WTC11 (cell line): Measurements from ENCODE around the gene BORCS8. TPM values are rescaled to one million over a fixed set of nuclear protein-coding genes. Genes with fewer than 3 reads are reported as not detected.
"Not testable (repeated sequence)": the region's sequence is repeated elsewhere in the genome, so short reads cannot be mapped to it uniquely, and the experiment has no call there.

Experiments
- ATAC-seq: fragments of 200-7000 bp; cut with Tn5 transposase; 2 replicates; pipeline ENCODE4 v1.10.0; 2021; ENCODE audit warnings: mild to moderate bottlenecking, moderate library complexity
- CTCF ChIA-PET: fragments of 300-600 bp; sonication (Branson Sonifier 250); formaldehyde crosslinking; loops from one replicate; lab custom pipeline; 2021; ENCODE audit warnings: antibody characterized with exemption; lab: Charles Lee
- POLR2A ChIA-PET: fragments of 350-600 bp; sonication (Branson Sonifier 250); formaldehyde crosslinking; loops from one replicate; lab custom pipeline; 2021; ENCODE audit warnings: antibody characterized with exemption; lab: Charles Lee
- DNase-seq: peaks from one replicate; pipeline ENCODE4 v3.0.0; 2021; ENCODE audit warnings: low spot score
- H3K27ac Mint-ChIP-seq: 2 replicates; pipeline ENCODE4 v1.8.0; 2021; ENCODE audit warnings: mixed read lengths
- H3K27me3 Mint-ChIP-seq: 2 replicates; pipeline ENCODE4 v1.8.0; 2021; ENCODE audit warnings: low read depth, mild to moderate bottlenecking, moderate library complexity, mixed read lengths
- H3K36me3 Mint-ChIP-seq: 2 replicates; pipeline ENCODE4 v1.8.0; 2021; ENCODE audit warnings: mixed read lengths
- H3K4me1 Mint-ChIP-seq: 2 replicates; pipeline ENCODE4 v1.8.0; 2022; ENCODE audit warnings: mixed read lengths
- H3K4me3 Mint-ChIP-seq: 2 replicates; pipeline ENCODE4 v1.8.0; 2021; ENCODE audit warnings: mild to moderate bottlenecking, moderate library complexity, mixed read lengths
- H3K9me3 Mint-ChIP-seq: 2 replicates; pipeline ENCODE4 v1.8.0; 2021; ENCODE audit warnings: mixed read lengths
- EMX1 ChIP-seq: fragments of 250-450 bp; sonication (Bioruptor Pico); IDR thresholded peaks from 2 replicates; pipeline ENCODE4 v1.8.0; 2021; ENCODE audit warnings: mild to moderate bottlenecking
- FOXK1 ChIP-seq: sonication (generic); formaldehyde crosslinking; IDR thresholded peaks from 2 replicates; pipeline ENCODE4 v1.8.0; 2022; ENCODE audit warnings: mild to moderate bottlenecking, moderate library complexity, missing genetic modification reagents
- GABPB1 ChIP-seq: sonication (generic); formaldehyde crosslinking; IDR thresholded peaks from 2 replicates; pipeline ENCODE4 v1.8.1; 2023; ENCODE audit warnings: mild to moderate bottlenecking, missing genetic modification reagents
- MYBL2 ChIP-seq: sonication (generic); formaldehyde crosslinking; IDR thresholded peaks from 2 replicates; pipeline ENCODE4 v1.8.1; 2023; ENCODE audit warnings: mild to moderate bottlenecking, moderate library complexity, missing genetic modification reagents
- NFYB ChIP-seq: sonication (generic); formaldehyde crosslinking; conservative IDR thresholded peaks from 2 replicates; pipeline ENCODE4 v1.8.0; 2022; ENCODE audit warnings: low read depth, missing genetic modification reagents
- NR1H2 ChIP-seq: sonication (generic); formaldehyde crosslinking; IDR thresholded peaks from 2 replicates; pipeline ENCODE4 v1.9.0; 2021; ENCODE audit warnings: mild to moderate bottlenecking, moderate library complexity, missing genetic modification reagents
- OVOL2 ChIP-seq: fragments of 250-450 bp; sonication (Bioruptor Pico); IDR thresholded peaks from 2 replicates; pipeline ENCODE4 v1.9.0; 2021; ENCODE audit warnings: mild to moderate bottlenecking, borderline replicate concordance
- ZNF423 ChIP-seq: fragments of 250-450 bp; sonication (Bioruptor Pico); IDR thresholded peaks from 2 replicates; pipeline ENCODE4 v2.1.2; 2022; ENCODE audit warnings: mild to moderate bottlenecking, moderate library complexity
- total RNA-seq: library from RNA; stranded (reverse); gene quantifications from 3 replicates; pipeline ENCODE4 v1.2.3, GENCODE V29; 2021
- TF ChIP-seq, protein P1 (sequence below): sonication (generic); formaldehyde crosslinking; IDR thresholded peaks from 2 replicates; pipeline ENCODE4 v1.8.0; 2022; ENCODE audit warnings: mild to moderate bottlenecking, missing genetic modification reagents
- TF ChIP-seq, protein P2 (sequence below): sonication (generic); formaldehyde crosslinking; IDR thresholded peaks from 2 replicates; pipeline ENCODE4 v1.8.1; 2023; ENCODE audit warnings: mild to moderate bottlenecking, moderate library complexity, missing genetic modification reagents
- TF ChIP-seq, protein P3 (sequence below): sonication (generic); formaldehyde crosslinking; IDR thresholded peaks from 2 replicates; pipeline ENCODE4 v1.8.1; 2023; ENCODE audit warnings: mild to moderate bottlenecking, missing genetic modification reagents
- TF ChIP-seq, protein P4 (sequence below): fragments of 250-450 bp; sonication (Bioruptor Pico); IDR thresholded peaks from 2 replicates; pipeline ENCODE4 v1.9.0; 2021; ENCODE audit warnings: mild to moderate bottlenecking
- TF ChIP-seq, protein P5 (sequence below): sonication (generic); formaldehyde crosslinking; IDR thresholded peaks from 2 replicates; pipeline ENCODE4 v1.8.1; 2022; ENCODE audit warnings: mild to moderate bottlenecking, moderate library complexity, missing genetic modification reagents
- TF ChIP-seq, protein P6 (sequence below): sonication (generic); formaldehyde crosslinking; IDR thresholded peaks from 2 replicates; pipeline ENCODE4 v1.8.1; 2023; ENCODE audit warnings: mild to moderate bottlenecking, missing genetic modification reagents, moderate library complexity
- TF ChIP-seq, protein P7 (sequence below): sonication (generic); formaldehyde crosslinking; IDR thresholded peaks from 2 replicates; pipeline ENCODE4 v1.8.0; 2022; ENCODE audit warnings: mild to moderate bottlenecking, missing genetic modification reagents

Gene BORCS8
- total RNA-seq, 1 experiment from 2014 or later: 20.9 TPM

DNA sequence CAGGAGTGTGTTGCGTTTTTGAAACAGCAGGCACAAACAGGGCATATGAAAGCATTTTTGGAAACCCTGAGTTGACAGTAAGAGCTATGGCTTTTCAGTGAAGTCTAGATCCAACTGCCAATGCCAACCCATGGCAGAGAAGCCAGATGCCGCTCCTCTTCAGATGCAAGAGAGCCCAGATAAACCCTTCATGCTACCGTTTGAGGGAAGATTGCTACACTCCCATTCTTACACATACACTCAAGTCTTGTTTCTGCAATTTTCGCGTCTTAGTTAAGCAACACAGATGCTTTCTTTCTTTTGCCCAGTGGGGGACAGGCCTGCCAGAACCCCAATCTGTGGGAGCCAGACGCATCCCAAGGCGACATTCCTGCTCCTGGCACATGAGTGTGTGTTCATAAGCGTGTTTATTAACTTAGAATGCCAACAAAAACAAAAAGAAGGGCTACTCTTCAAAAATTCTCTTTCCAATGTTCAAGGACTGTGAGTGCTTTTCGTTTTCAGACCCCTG is 10.4 kb downstream of the BORCS8 start (continued):
- no peak for TF ChIP-seq NR1H2 (CRISPR knock-in tag)
- TF ChIP-seq EMX1 (CRISPR knock-in tag): no peak

DNA sequence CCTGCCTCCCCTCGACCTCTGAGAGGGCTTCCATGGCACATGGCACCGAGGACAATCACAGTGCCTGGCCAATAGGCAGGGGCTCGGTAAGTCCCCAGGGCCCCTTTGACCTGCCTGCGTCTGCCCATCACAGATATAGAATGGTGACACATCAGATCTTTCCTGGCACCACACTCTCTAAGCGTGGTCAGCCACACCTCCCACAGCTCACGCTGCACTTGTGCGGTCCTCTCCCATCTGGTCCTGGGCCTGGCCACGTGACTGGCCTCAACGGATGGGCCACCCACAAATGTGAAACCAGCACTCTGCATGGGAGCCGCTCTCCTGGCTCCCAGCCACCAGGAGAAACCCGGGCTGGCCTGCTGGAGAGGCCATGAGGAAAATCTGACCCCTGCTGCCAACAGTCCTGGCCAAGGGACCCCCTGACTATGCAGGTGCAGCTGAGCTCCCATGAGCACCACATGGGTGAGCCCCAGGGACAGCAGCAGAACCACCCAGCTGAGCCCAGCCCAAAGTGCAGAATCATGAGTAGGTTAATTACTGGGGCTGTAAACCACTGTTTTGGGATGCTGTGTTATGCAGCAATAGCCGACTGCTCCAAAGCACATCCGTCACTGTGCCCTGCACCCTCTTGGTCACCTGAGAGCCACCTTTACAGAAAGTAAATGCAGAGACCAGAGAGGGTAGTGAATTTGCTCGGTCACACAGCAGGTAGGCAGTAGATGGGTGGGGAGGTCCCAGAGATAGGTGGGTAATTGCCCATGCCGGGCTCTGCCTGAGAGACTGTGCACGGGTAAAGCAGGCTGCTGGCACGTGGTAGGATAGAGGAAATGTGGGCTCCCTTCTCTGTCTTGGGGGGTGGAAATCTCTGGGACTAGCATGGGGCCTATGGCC is 12.2 kb downstream of the BORCS8 start:
- Mint-ChIP-seq H3K27me3 (peaks cover 1% of the 10 kb centered on the region; the same call in 1 of the 2 replicates), H3K4me3 (no peak overlapping the region), H3K36me3 (peaks cover 4% of the 10 kb centered on the region), H3K4me1 (no peaks in the 10 kb centered on the region), H3K27ac (no peak overlapping the region), H3K9me3 (no peaks in the 10 kb centered on the region)
- TF ChIP-seq NFYB (CRISPR knock-in tag) (no peak), MYBL2 (CRISPR knock-in tag) (no peak), ZNF423 (CRISPR knock-in tag) (no peak), GABPB1 (no peak), FOXK1 (CRISPR knock-in tag) (no peak)
- TF ChIP-seq, protein P1, sequence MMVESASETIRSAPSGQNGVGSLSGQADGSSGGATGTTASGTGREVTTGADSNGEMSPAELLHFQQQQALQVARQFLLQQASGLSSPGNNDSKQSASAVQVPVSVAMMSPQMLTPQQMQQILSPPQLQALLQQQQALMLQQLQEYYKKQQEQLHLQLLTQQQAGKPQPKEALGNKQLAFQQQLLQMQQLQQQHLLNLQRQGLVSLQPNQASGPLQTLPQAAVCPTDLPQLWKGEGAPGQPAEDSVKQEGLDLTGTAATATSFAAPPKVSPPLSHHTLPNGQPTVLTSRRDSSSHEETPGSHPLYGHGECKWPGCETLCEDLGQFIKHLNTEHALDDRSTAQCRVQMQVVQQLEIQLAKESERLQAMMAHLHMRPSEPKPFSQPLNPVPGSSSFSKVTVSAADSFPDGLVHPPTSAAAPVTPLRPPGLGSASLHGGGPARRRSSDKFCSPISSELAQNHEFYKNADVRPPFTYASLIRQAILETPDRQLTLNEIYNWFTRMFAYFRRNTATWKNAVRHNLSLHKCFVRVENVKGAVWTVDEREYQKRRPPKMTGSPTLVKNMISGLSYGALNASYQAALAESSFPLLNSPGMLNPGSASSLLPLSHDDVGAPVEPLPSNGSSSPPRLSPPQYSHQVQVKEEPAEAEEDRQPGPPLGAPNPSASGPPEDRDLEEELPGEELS: no peak
- TF ChIP-seq, protein P2, sequence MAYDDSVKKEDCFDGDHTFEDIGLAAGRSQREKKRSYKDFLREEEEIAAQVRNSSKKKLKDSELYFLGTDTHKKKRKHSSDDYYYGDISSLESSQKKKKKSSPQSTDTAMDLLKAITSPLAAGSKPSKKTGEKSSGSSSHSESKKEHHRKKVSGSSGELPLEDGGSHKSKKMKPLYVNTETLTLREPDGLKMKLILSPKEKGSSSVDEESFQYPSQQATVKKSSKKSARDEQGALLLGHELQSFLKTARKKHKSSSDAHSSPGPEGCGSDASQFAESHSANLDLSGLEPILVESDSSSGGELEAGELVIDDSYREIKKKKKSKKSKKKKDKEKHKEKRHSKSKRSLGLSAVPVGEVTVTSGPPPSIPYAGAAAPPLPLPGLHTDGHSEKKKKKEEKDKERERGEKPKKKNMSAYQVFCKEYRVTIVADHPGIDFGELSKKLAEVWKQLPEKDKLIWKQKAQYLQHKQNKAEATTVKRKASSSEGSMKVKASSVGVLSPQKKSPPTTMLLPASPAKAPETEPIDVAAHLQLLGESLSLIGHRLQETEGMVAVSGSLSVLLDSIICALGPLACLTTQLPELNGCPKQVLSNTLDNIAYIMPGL (CRISPR knock-in tag): no peak
- TF ChIP-seq, protein P3, sequence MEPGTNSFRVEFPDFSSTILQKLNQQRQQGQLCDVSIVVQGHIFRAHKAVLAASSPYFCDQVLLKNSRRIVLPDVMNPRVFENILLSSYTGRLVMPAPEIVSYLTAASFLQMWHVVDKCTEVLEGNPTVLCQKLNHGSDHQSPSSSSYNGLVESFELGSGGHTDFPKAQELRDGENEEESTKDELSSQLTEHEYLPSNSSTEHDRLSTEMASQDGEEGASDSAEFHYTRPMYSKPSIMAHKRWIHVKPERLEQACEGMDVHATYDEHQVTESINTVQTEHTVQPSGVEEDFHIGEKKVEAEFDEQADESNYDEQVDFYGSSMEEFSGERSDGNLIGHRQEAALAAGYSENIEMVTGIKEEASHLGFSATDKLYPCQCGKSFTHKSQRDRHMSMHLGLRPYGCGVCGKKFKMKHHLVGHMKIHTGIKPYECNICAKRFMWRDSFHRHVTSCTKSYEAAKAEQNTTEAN (CRISPR knock-in tag): no peak
- TF ChIP-seq, protein P4, sequence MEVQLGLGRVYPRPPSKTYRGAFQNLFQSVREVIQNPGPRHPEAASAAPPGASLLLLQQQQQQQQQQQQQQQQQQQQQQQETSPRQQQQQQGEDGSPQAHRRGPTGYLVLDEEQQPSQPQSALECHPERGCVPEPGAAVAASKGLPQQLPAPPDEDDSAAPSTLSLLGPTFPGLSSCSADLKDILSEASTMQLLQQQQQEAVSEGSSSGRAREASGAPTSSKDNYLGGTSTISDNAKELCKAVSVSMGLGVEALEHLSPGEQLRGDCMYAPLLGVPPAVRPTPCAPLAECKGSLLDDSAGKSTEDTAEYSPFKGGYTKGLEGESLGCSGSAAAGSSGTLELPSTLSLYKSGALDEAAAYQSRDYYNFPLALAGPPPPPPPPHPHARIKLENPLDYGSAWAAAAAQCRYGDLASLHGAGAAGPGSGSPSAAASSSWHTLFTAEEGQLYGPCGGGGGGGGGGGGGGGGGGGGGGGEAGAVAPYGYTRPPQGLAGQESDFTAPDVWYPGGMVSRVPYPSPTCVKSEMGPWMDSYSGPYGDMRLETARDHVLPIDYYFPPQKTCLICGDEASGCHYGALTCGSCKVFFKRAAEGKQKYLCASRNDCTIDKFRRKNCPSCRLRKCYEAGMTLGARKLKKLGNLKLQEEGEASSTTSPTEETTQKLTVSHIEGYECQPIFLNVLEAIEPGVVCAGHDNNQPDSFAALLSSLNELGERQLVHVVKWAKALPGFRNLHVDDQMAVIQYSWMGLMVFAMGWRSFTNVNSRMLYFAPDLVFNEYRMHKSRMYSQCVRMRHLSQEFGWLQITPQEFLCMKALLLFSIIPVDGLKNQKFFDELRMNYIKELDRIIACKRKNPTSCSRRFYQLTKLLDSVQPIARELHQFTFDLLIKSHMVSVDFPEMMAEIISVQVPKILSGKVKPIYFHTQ (CRISPR knock-in tag): no peak
- TF ChIP-seq, protein P5, sequence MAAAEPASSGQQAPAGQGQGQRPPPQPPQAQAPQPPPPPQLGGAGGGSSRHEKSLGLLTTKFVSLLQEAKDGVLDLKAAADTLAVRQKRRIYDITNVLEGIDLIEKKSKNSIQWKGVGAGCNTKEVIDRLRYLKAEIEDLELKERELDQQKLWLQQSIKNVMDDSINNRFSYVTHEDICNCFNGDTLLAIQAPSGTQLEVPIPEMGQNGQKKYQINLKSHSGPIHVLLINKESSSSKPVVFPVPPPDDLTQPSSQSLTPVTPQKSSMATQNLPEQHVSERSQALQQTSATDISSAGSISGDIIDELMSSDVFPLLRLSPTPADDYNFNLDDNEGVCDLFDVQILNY (CRISPR knock-in tag): no peak
- DNase-seq (no peak), ATAC-seq (no peak)
- CTCF ChIA-PET: no interaction called here
- POLR2A ChIA-PET: no interaction called here

DNA sequence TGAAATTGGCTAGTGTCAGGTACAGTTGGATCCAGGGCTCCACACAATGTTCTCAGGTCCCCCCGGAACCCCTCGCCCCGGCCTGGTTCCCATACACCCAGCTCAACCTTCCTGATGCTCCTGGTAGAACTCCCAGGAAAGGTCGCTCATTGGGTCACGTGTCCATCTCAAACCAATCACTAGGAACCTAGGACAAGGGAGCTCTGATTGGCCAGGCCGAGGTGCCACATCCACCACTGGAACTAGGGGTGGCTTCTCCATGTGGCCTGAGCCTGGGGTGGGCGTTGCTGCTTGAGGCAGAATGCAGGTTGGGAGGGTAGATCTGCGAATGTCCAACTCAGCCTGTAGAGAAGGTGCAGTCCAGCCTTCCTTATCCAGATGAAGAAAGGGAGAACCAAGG is 15.0 kb downstream of the BORCS8 start:
- no peak overlapping the region for H3K4me3 Mint-ChIP-seq
- ChIA-PET POLR2A (no interaction called here), CTCF (interaction anchor here (0.9 to 4.4 kb wide), 3 partner anchors 9 to 33 kb away, joined by 3 to 52 read pairs (median 19); no protein-coding TSS in a partner anchor)
- H3K9me3 Mint-ChIP-seq: no peaks in the 10 kb centered on the region
- ATAC-seq (0 out of 2 replicates have a peak, but pooled peaks have one; percentile 10), DNase-seq (no peak)
- peaks cover under 1% of the 10 kb centered on the region for H3K36me3 Mint-ChIP-seq
- no peak overlapping the region for H3K27ac Mint-ChIP-seq
- H3K27me3 Mint-ChIP-seq: peaks cover 20% of the 10 kb centered on the region
- H3K4me1 Mint-ChIP-seq: peaks cover 2% of the 10 kb centered on the region; the same call in 1 of the 2 replicates
- TF ChIP-seq, protein P6, sequence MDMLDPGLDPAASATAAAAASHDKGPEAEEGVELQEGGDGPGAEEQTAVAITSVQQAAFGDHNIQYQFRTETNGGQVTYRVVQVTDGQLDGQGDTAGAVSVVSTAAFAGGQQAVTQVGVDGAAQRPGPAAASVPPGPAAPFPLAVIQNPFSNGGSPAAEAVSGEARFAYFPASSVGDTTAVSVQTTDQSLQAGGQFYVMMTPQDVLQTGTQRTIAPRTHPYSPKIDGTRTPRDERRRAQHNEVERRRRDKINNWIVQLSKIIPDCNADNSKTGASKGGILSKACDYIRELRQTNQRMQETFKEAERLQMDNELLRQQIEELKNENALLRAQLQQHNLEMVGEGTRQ (CRISPR knock-in tag): peak; percentile 81
- TF ChIP-seq, protein P7, sequence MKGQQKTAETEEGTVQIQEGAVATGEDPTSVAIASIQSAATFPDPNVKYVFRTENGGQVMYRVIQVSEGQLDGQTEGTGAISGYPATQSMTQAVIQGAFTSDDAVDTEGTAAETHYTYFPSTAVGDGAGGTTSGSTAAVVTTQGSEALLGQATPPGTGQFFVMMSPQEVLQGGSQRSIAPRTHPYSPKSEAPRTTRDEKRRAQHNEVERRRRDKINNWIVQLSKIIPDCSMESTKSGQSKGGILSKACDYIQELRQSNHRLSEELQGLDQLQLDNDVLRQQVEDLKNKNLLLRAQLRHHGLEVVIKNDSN (CRISPR knock-in tag): peak; percentile 72
- no peak for TF ChIP-seq OVOL2 (CRISPR knock-in tag)

DNA sequence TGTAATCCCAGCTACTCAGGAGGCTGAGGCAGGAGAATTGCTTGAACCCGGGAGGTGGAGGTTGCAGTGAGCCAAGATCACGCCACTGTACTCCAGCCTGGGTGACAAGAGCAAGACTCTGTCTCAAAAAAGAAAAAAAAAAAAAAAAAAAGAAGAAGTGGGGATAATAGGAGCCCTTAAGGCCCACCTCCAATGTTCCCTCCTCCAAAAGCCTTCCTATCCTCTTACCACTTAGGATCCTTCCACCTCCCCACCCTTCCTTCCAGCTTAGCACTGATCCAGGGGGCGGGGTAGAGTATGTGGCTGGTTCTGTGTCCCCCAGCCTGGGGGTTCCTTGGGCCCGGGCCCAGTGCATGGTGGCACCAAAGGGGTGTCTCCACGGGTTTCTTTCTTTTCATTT is 18.7 kb downstream of the BORCS8 start:
- not testable (repeated sequence) for DNase-seq

More for the DNA sequence above, 18.7 kb downstream of the BORCS8 start:
- H3K9me3 Mint-ChIP-seq, ATAC-seq, POLR2A ChIA-PET, H3K27ac Mint-ChIP-seq, H3K36me3 Mint-ChIP-seq, H3K4me3 Mint-ChIP-seq: not testable (repeated sequence)
- peaks cover 15% of the 10 kb centered on the region for H3K4me1 Mint-ChIP-seq
- peaks cover 57% of the 10 kb centered on the region for H3K27me3 Mint-ChIP-seq
- CTCF ChIA-PET: interaction anchor here (1.0 to 4.4 kb wide), 4 partner anchors 13 to 57 kb away, joined by 4 to 52 read pairs (median 7); partner anchors contain the start of gene NR2C2AP
